Type B pancreatic cell (in vitro differentiated cells): ENCODE measurements around the gene TMEM143. TPM values are rescaled to one million over a fixed set of nuclear protein-coding genes. Genes with fewer than 3 reads are reported as not detected.

Source experiments
- DNase-seq: peaks from one replicate; pipeline ENCODE4 v3.0.0; 2021; ENCODE audit warnings: mixed read lengths; ENCODE audit not compliant: unreplicated experiment; ENCODE audit errors: extremely low spot score
- H3K27ac Mint-ChIP-seq: 2 replicates; pipeline ENCODE4 v1.8.0; 2021; ENCODE audit warnings: mild to moderate bottlenecking, mixed read lengths
- H3K27me3 Mint-ChIP-seq: 2 replicates; pipeline ENCODE4 v1.8.0; 2021; ENCODE audit warnings: mixed read lengths
- H3K36me3 Mint-ChIP-seq: 2 replicates; pipeline ENCODE4 v1.8.0; 2021; ENCODE audit warnings: mixed read lengths
- H3K4me1 Mint-ChIP-seq: one replicate; pipeline ENCODE4 v1.8.0; 2021; ENCODE audit warnings: mixed read lengths; ENCODE audit not compliant: unreplicated experiment
- H3K4me3 Mint-ChIP-seq: 2 replicates; pipeline ENCODE4 v1.8.0; 2021; ENCODE audit warnings: mild to moderate bottlenecking, mixed read lengths
- H3K9me3 Mint-ChIP-seq: 2 replicates; pipeline ENCODE4 v1.8.0; 2021; ENCODE audit warnings: mixed read lengths
- CTCF ChIP-seq: fragments of 200-600 bp; sonication (generic); conservative IDR thresholded peaks from 2 replicates; pipeline ENCODE4 v1.5.0; 2021; ENCODE audit warnings: antibody characterized with exemption, mild to moderate bottlenecking
- total RNA-seq: library from RNA; stranded (reverse); gene quantifications from 2 replicates; pipeline ENCODE4 v1.2.1, GENCODE V29; 2021; ENCODE audit warnings: low replicate concordance

The TMEM143 gene
- total RNA-seq, 1 donor from 2014 or later = 12.8 TPM

GRCh38 chr19:48338253-48338755, 25.4 kb downstream of the TMEM143 start:
- Mint-ChIP-seq H3K27ac (no peak overlapping the region), H3K36me3 (no peaks in the 10 kb centered on the region), H3K4me3 (no peak overlapping the region)

GRCh38 chr19:48333467-48334384, 30.0 kb downstream of the TMEM143 start:
- TF ChIP-seq CTCF = peak; percentile 78
- Mint-ChIP-seq H3K9me3 (no peaks in the 10 kb centered on the region), H3K36me3 (no peaks in the 10 kb centered on the region), H3K4me3 (peak overlapping the region; percentile 86), H3K4me1 (peaks cover 28% of the 10 kb centered on the region), H3K27ac (peak overlapping the region; percentile 96), H3K27me3 (peaks cover 3% of the 10 kb centered on the region)
- DNase-seq = peak; percentile 85

More at GRCh38 chr19:48338253-48338755, 25.4 kb downstream of the TMEM143 start:
- Mint-ChIP-seq H3K9me3 (no peaks in the 10 kb centered on the region), H3K4me1 (peaks cover under 1% of the 10 kb centered on the region), H3K27me3 (no peaks in the 10 kb centered on the region)
- no peak for TF ChIP-seq CTCF
- DNase-seq = no peak

GRCh38 chr19:48332662-48333466, 30.9 kb downstream of the TMEM143 start:
- peaks cover 3% of the 10 kb centered on the region for H3K36me3 Mint-ChIP-seq
- peaks cover 3% of the 10 kb centered on the region for H3K27me3 Mint-ChIP-seq
- peaks cover 28% of the 10 kb centered on the region for H3K4me1 Mint-ChIP-seq
- TF ChIP-seq CTCF = no peak
- H3K4me3 Mint-ChIP-seq = peak overlapping the region; percentile 86
- peak; percentile 86 for DNase-seq
- H3K27ac Mint-ChIP-seq = peak overlapping the region; percentile 96
- no peaks in the 10 kb centered on the region for H3K9me3 Mint-ChIP-seq

GRCh38 chr19:48332351-48332661, 31.4 kb downstream of the TMEM143 start:
- no peak for TF ChIP-seq CTCF
- DNase-seq = no peak
- Mint-ChIP-seq H3K9me3 (no peaks in the 10 kb centered on the region), H3K27ac (peak overlapping the region; percentile 96), H3K36me3 (peaks cover 3% of the 10 kb centered on the region), H3K4me3 (peak overlapping the region; percentile 86), H3K27me3 (peaks cover 3% of the 10 kb centered on the region), H3K4me1 (peaks cover 28% of the 10 kb centered on the region)

- Mint-ChIP-seq H3K9me3 (no peaks in the 10 kb centered on the region), H3K4me3 (peak overlapping the region; percentile 90), H3K27me3 (peaks cover 3% of the 10 kb centered on the region), H3K4me1 (peaks cover 32% of the 10 kb centered on the region), H3K27ac (peak overlapping the region; percentile 85), H3K36me3 (peaks cover 3% of the 10 kb centered on the region)
- peak; percentile 28 for TF ChIP-seq CTCF
- peak; percentile 87 for DNase-seq
Measured at GRCh38 chr19:48330012-48330681, 33.6 kb downstream of the TMEM143 start.
